Measurements from ENCODE around the gene RTBDN. TPM values are rescaled to one million over a fixed set of nuclear protein-coding genes. Genes with fewer than 3 reads are reported as not detected.

The RTBDN gene
- total RNA-seq, 1 experiment from 2014 or later: 5.6 TPM

- no peak overlapping the region for H4K8ac ChIP-seq (replicated peaks; ENCODE audit: insufficient read length, low read depth, low read length)
- peaks cover 3% of the 10 kb centered on the region; the same call in 1 of the 2 replicates for H3K27me3 ChIP-seq (ENCODE audit: insufficient read depth, low read length)
- H2BK15ac ChIP-seq (ENCODE audit: low read depth, low read length): no peak overlapping the region
- H3K9ac ChIP-seq (ENCODE audit: extremely low read depth, insufficient read length, low read length): no peak overlapping the region
- Mint-ChIP-seq H3K9me3 (no peaks in the 10 kb centered on the region; a peak in 1 of 5 replicates), H3K27ac (peak overlapping the region in 1 of 3 experiments; percentile 40; a peak in 1 of 7 replicates), H3K4me1 (peaks cover 47 to 48% of the 10 kb centered on the region in 2 experiments), H3K36me3 (ENCODE audit: insufficient read depth in 1 of 3, low read depth in 3 of 3) (peaks cover 0 to 4% (median 3%) of the 10 kb centered on the region in 3 experiments; a peak in 3 of 7 replicates), H3K27me3 (ENCODE audit: low read depth) (peaks cover 26% of the 10 kb centered on the region), H3K4me3 (peak overlapping the region; percentile 55 to 77; a peak in 4 of 5 replicates)
- H3T11ph ChIP-seq (ENCODE audit: low read length): no peak overlapping the region
- DNase-seq: no peak
- no peak overlapping the region for H3K18ac ChIP-seq (ENCODE audit: insufficient read length, low read depth, low read length)
- no peak overlapping the region for H2BK5ac ChIP-seq (ENCODE audit: insufficient read length, low read length)
- H3K14ac ChIP-seq (ENCODE audit: insufficient read depth, low read length): no peak overlapping the region
- no peaks in the 10 kb centered on the region for H3K79me1 ChIP-seq (ENCODE audit: insufficient read depth, low read depth, low read length, poor library complexity, severe bottlenecking)
- no peak overlapping the region for H3K4me2 ChIP-seq (ENCODE audit: insufficient read depth, insufficient read length, low read length)
- no peak overlapping the region for H2BK120ac ChIP-seq (ENCODE audit: low read depth, low read length, poor library complexity, severe bottlenecking)
- no peak overlapping the region for H2AFZ ChIP-seq (ENCODE audit: low read length)
- no peak overlapping the region for H4K91ac ChIP-seq (ENCODE audit: insufficient read length, low read depth, low read length)
- H3K4me1 ChIP-seq (ENCODE audit: insufficient read depth, low read length): peaks cover 2% of the 10 kb centered on the region; the same call in 1 of the 2 replicates
- no peak overlapping the region for H2AK5ac ChIP-seq (ENCODE audit: insufficient read length, low read length)
- H3K9me3 ChIP-seq (ENCODE audit: control insufficient read depth, low read depth, low read length): no peaks in the 10 kb centered on the region
- H2BK12ac ChIP-seq (ENCODE audit: insufficient read length, low read depth, low read length): no peak overlapping the region
- H3K56ac ChIP-seq (ENCODE audit: insufficient read length, low read depth, low read length): no peak overlapping the region
- no peak overlapping the region for H3K27ac ChIP-seq (ENCODE audit: insufficient read length, low read depth, low read length)
- H3K23ac ChIP-seq (ENCODE audit: insufficient read length, low read depth, low read length): no peak overlapping the region
- H4K5ac ChIP-seq (ENCODE audit: insufficient read length, low read depth, low read length): no peak overlapping the region
- no peaks in the 10 kb centered on the region for H4K20me1 ChIP-seq (ENCODE audit: control insufficient read depth, insufficient read depth, insufficient read length)
- H3K4ac ChIP-seq (ENCODE audit: low read depth, low read length): no peak overlapping the region
- no peak for TF ChIP-seq CTCF (conservative IDR thresholded peaks at IDR 0.05)
- no peaks in the 10 kb centered on the region for H3K79me2 ChIP-seq (ENCODE audit: insufficient read depth, low read length)
- no CpG with 5 or more reads among the region's 4 CpGs for WGBS (ENCODE audit: extremely low coverage, insufficient read length, low lambda C conversion rate)
- peaks cover 10% of the 10 kb centered on the region for H3K23me2 ChIP-seq (ENCODE audit: insufficient read length, low read depth, low read length, poor library complexity, severe bottlenecking)
- no peak overlapping the region for H2BK20ac ChIP-seq (ENCODE audit: low read depth, low read length, poor library complexity, severe bottlenecking)
Measured at GRCh38 chr19:12837225-12837624, 2.8 kb upstream of the RTBDN start.

Measured in H9 (cell line).